Nephron progenitor cell (in vitro differentiated cells): ENCODE measurements around the gene HDAC7.
A peak's percentile ranks its signal among the peaks of the same experiment; 100 is the strongest.
"Not testable (repeated sequence)": the region's sequence is repeated elsewhere in the genome, so short reads cannot be mapped to it uniquely, and the experiment has no call there.

Experiments
- DNase-seq: peaks from one replicate; pipeline ENCODE4 v3.0.0; 2021
- H3K27ac Mint-ChIP-seq: 2 replicates; pipeline ENCODE4 v1.8.0; 2021; ENCODE audit warnings: mild to moderate bottlenecking, moderate library complexity, mixed read lengths
- H3K27me3 Mint-ChIP-seq: 2 replicates; pipeline ENCODE4 v1.8.0; 2021; ENCODE audit warnings: mild to moderate bottlenecking, low read depth, mixed read lengths; ENCODE audit not compliant: poor library complexity
- H3K36me3 Mint-ChIP-seq: 2 replicates; pipeline ENCODE4 v1.8.0; 2021; ENCODE audit warnings: low read depth, mixed read lengths
- H3K4me1 Mint-ChIP-seq: 2 replicates; pipeline ENCODE4 v1.8.0; 2021; ENCODE audit warnings: mixed read lengths
- H3K4me3 Mint-ChIP-seq: 2 replicates; pipeline ENCODE4 v1.8.0; 2021; ENCODE audit warnings: mild to moderate bottlenecking, moderate library complexity, mixed read lengths
- H3K9me3 Mint-ChIP-seq: 2 replicates; pipeline ENCODE4 v1.8.0; 2021; ENCODE audit warnings: mild to moderate bottlenecking, moderate library complexity, mixed read lengths
- TF ChIP-seq, protein P1 (sequence below): fragments of 200-600 bp; sonication (generic); IDR thresholded peaks from 2 replicates; pipeline ENCODE4 v1.5.0; 2021; ENCODE audit warnings: antibody characterized with exemption

Gene HDAC7

GRCh38 chr12:47816403-47817271, 3.1 kb downstream of the HDAC7 start:
- no peak for DNase-seq
- H3K4me1 Mint-ChIP-seq = peaks cover 87% of the 10 kb centered on the region
- H3K36me3 Mint-ChIP-seq = peaks cover 4% of the 10 kb centered on the region
- peak overlapping the region; percentile 98 for H3K27ac Mint-ChIP-seq
- no peaks in the 10 kb centered on the region for H3K27me3 Mint-ChIP-seq
- no peaks in the 10 kb centered on the region for H3K9me3 Mint-ChIP-seq
- TF ChIP-seq, protein P1, sequence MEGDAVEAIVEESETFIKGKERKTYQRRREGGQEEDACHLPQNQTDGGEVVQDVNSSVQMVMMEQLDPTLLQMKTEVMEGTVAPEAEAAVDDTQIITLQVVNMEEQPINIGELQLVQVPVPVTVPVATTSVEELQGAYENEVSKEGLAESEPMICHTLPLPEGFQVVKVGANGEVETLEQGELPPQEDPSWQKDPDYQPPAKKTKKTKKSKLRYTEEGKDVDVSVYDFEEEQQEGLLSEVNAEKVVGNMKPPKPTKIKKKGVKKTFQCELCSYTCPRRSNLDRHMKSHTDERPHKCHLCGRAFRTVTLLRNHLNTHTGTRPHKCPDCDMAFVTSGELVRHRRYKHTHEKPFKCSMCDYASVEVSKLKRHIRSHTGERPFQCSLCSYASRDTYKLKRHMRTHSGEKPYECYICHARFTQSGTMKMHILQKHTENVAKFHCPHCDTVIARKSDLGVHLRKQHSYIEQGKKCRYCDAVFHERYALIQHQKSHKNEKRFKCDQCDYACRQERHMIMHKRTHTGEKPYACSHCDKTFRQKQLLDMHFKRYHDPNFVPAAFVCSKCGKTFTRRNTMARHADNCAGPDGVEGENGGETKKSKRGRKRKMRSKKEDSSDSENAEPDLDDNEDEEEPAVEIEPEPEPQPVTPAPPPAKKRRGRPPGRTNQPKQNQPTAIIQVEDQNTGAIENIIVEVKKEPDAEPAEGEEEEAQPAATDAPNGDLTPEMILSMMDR = no peak
- H3K4me3 Mint-ChIP-seq = peak overlapping the region; percentile 86

- Mint-ChIP-seq H3K27ac (peak overlapping the region; percentile 72), H3K4me1 (peaks cover 87% of the 10 kb centered on the region)
- DNase-seq = not testable (repeated sequence)
Measured at GRCh38 chr12:47815447-47815846, 4.3 kb downstream of the HDAC7 start.

GRCh38 chr12:47814539-47815170, 5.0 kb downstream of the HDAC7 start:
- Mint-ChIP-seq H3K4me3 (peak overlapping the region; percentile 39), H3K27ac (peak overlapping the region; percentile 99), H3K4me1 (peaks cover 87% of the 10 kb centered on the region), H3K9me3 (no peaks in the 10 kb centered on the region), H3K27me3 (no peaks in the 10 kb centered on the region), H3K36me3 (peaks cover 4% of the 10 kb centered on the region)
- TF ChIP-seq, protein P1 = no peak
- no peak for DNase-seq

More at GRCh38 chr12:47815447-47815846, 4.3 kb downstream of the HDAC7 start:
- not testable (repeated sequence) for H3K4me3 Mint-ChIP-seq, H3K27me3 Mint-ChIP-seq, H3K9me3 Mint-ChIP-seq, H3K36me3 Mint-ChIP-seq

GRCh38 chr12:47813511-47814196, 6.0 kb downstream of the HDAC7 start:
- Mint-ChIP-seq H3K36me3 (peaks cover 4% of the 10 kb centered on the region), H3K27ac (peak overlapping the region; percentile 99), H3K27me3 (no peaks in the 10 kb centered on the region), H3K4me3 (peak overlapping the region; percentile 76), H3K4me1 (peaks cover 93% of the 10 kb centered on the region), H3K9me3 (no peaks in the 10 kb centered on the region)
- TF ChIP-seq, protein P1 = no peak
- DNase-seq = no peak

DNA sequence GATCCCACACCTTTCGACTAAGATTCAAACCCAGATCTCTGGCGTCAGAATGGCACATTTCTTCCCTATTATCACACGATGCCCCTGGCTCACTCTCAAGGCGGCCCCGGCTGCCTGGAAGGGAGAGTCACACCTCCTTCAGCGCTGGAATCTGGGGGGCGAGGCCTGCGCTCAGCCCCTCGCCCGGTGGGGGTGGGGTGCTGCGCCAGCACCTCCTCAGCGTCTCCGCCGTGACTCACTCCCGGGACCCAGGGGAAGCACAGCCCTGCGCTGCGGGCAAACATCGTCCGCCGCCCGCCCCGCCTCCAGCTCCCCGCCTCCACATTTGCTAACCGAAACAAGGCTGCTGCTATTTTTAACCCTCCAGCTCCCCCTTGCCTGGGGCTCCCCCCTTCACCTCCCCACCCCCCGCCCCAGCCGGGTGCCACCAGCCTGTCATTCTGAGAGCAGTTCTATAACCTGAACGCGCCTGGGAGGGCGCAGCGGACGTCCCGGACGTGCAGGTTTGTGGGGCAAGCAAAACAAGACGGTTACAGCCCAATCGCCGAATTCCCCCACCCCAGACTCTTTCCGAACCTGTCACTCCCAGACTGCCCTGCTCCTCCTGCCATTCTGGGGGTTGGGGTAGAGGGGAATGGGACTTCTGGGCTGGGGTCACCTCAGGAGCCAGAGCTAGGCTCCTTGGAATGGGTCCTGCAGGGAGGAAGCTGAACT, 6.7 kb downstream of the HDAC7 start:
- H3K27ac Mint-ChIP-seq = peak overlapping the region; percentile 99
- peak overlapping the region; percentile 76 for H3K4me3 Mint-ChIP-seq
- peak; percentile 81 for DNase-seq
- peaks cover 93% of the 10 kb centered on the region for H3K4me1 Mint-ChIP-seq
- TF ChIP-seq, protein P1 = no peak
- peaks cover 4% of the 10 kb centered on the region for H3K36me3 Mint-ChIP-seq
- H3K27me3 Mint-ChIP-seq = no peaks in the 10 kb centered on the region
- H3K9me3 Mint-ChIP-seq = no peaks in the 10 kb centered on the region
